Endothelial cell of umbilical vein (primary cell): ENCODE data around the gene AGTPBP1. TPM values are rescaled to one million over a fixed set of nuclear protein-coding genes. Genes with fewer than 3 reads are reported as not detected.

Experiments
- BruUV-seq: library from RNA; stranded (reverse); fragments of 400-500 nt; replicated peaks from 2 replicates; lab custom pipeline; 2021; lab: Mats Ljungman, UMichigan
- CTCF ChIA-PET: fragments of 300-600, 350-600 bp; sonication (Branson Sonifier 250); formaldehyde crosslinking; loops from one replicate; lab custom pipeline; 2021; ENCODE audit warnings: antibody characterized with exemption, inconsistent platforms; lab: Charles Lee
- POLR2A ChIA-PET: fragments of 300-600, 350-600 bp; sonication (Branson Sonifier 250); formaldehyde crosslinking; loops from one replicate; lab custom pipeline; 2021; ENCODE audit warnings: antibody characterized with exemption, inconsistent platforms; lab: Charles Lee
- DNase-seq: peaks from one replicate; pipeline ENCODE4 v3.0.0-alpha.2; 2011; ENCODE audit warnings: low read depth, low spot score
- FAIRE-seq: peaks from 2 replicates; lab custom pipeline; 2011; peaks lifted over from hg19 to GRCh38; lab: Jason Lieb, UNC
- H2AFZ ChIP-seq: 2 replicates; pipeline ENCODE4 v1.6.0; 2012; ENCODE audit warnings: low read depth, low read length, control low read depth, inconsistent platforms
- H3K27ac ChIP-seq: 2 replicates; pipeline ENCODE4 v1.5.1; 2011; ENCODE audit warnings: low read depth, mild to moderate bottlenecking, control low read depth, low read length, moderate library complexity; ENCODE audit not compliant: insufficient read depth
- H3K27me3 ChIP-seq, 2 experiments: 2 replicates each; pipeline versions ENCODE4 v1.6.0 to v1.6.1; 2011; ENCODE audit warnings: low read length in 2 of 2, mixed read lengths in 1 of 2; ENCODE audit not compliant: control insufficient read depth in 2 of 2, insufficient read depth in 2 of 2
- H3K36me3 ChIP-seq, 2 experiments: 2 replicates in 1 of 2; 3 replicates in 1 of 2; pipeline ENCODE4 v1.5.1; 2011; ENCODE audit warnings: low read length in 2 of 2, mild to moderate bottlenecking in 1 of 2, moderate library complexity in 1 of 2; ENCODE audit not compliant: control insufficient read depth in 2 of 2, insufficient read depth in 2 of 2; ENCODE audit errors: extremely low read depth in 1 of 2
- H3K4me1 ChIP-seq: 3 replicates; pipeline ENCODE4 v1.5.1; 2011; ENCODE audit warnings: mild to moderate bottlenecking, low read length; ENCODE audit not compliant: control insufficient read depth, insufficient read depth; ENCODE audit errors: extremely low read depth
- H3K4me2 ChIP-seq: 2 replicates; pipeline ENCODE4 v1.6.1; 2011; ENCODE audit warnings: low read length, control low read depth, mixed read lengths; ENCODE audit not compliant: insufficient read depth
- H3K4me3 ChIP-seq, 3 experiments: fragments of 200-600 bp in 1 of 3; sonication (generic), shearing (Covaris generic) in 1 of 3; replicated peaks in 1 of 3; 2 replicates each; pipeline ENCODE4 v1.5.1; 2011 to 2016; ENCODE audit warnings: control low read depth in 3 of 3, low read length in 3 of 3, mild to moderate bottlenecking in 2 of 3, inconsistent platforms in 1 of 3, low read depth in 1 of 3, moderate library complexity in 1 of 3; ENCODE audit not compliant: insufficient read depth in 1 of 3
- H3K79me2 ChIP-seq: 2 replicates; pipeline ENCODE4 v1.6.0; 2012; ENCODE audit warnings: low read length, inconsistent platforms; ENCODE audit not compliant: control insufficient read depth, insufficient read depth
- H3K9ac ChIP-seq: replicated peaks from 2 replicates; pipeline ENCODE3; 2011; ENCODE audit warnings: low read length, control low read depth; ENCODE audit not compliant: insufficient read depth; ENCODE audit errors: extremely low read depth
- H3K9me1 ChIP-seq: replicated peaks from 3 replicates; pipeline ENCODE4 v1.6.0; 2011; ENCODE audit warnings: mild to moderate bottlenecking, low read length; ENCODE audit not compliant: control insufficient read depth, insufficient read depth; ENCODE audit errors: extremely low read depth
- H3K9me3 ChIP-seq: replicated peaks from 2 replicates; pipeline ENCODE4 v1.5.1; 2012; ENCODE audit warnings: low read length, inconsistent platforms; ENCODE audit not compliant: control insufficient read depth, insufficient read depth
- H4K20me1 ChIP-seq: replicated peaks from 2 replicates; pipeline ENCODE3; 2011; ENCODE audit warnings: mild to moderate bottlenecking, low read length; ENCODE audit not compliant: control insufficient read depth, insufficient read depth; ENCODE audit errors: extremely low read depth
- EZH2 ChIP-seq: IDR thresholded peaks from 2 replicates; pipeline ENCODE4 v1.6.1; 2012; ENCODE audit warnings: borderline replicate concordance, low read depth, mild to moderate bottlenecking, moderate library complexity, low read length, inconsistent platforms; ENCODE audit not compliant: severe bottlenecking
- FOS ChIP-seq: IDR thresholded peaks from 2 replicates; pipeline ENCODE4 v1.6.1; 2011; ENCODE audit warnings: mild to moderate bottlenecking, low read length, moderate library complexity, borderline replicate concordance; ENCODE audit not compliant: insufficient read depth
- GATA2 ChIP-seq: IDR thresholded peaks from 2 replicates; pipeline ENCODE4 v1.7.0; 2011; ENCODE audit warnings: low read depth, mild to moderate bottlenecking, moderate library complexity, mixed read lengths, low read length; ENCODE audit not compliant: insufficient read length, insufficient read depth
- JUN ChIP-seq: IDR thresholded peaks from 2 replicates; pipeline ENCODE4 v1.6.1; 2011; ENCODE audit warnings: borderline replicate concordance, low read depth; ENCODE audit not compliant: insufficient read length, insufficient read depth
- MYC ChIP-seq: IDR thresholded peaks from one replicate; pipeline ENCODE4 v1.6.1; 2011; ENCODE audit warnings: mild to moderate bottlenecking, low read depth, low read length
- POLR2A ChIP-seq: IDR thresholded peaks from 2 replicates; pipeline ENCODE4 v1.6.1; 2012; ENCODE audit warnings: low read depth, mild to moderate bottlenecking, control low read depth, low read length
- POLR2AphosphoS5 ChIP-seq: IDR thresholded peaks from 2 replicates; pipeline ENCODE4 v1.6.1; 2012; ENCODE audit warnings: low read depth, mild to moderate bottlenecking, control low read depth, low read length, moderate library complexity; ENCODE audit not compliant: insufficient read depth
- dilution Hi-C: fragments of 300-500 bp; cut with MboI; formaldehyde crosslinking; loops from one replicate; pipeline ENCODE4 v1.15.0; 2019; ENCODE audit warnings: low sequenced_read_pairs; ENCODE audit not compliant: extremely low pct_ligation_motif_present
- intact Hi-C: fragments of 100-400 bp; cut with micrococcal nuclease; formaldehyde crosslinking; loops from one replicate; pipeline ENCODE4 v1.10.0; 2022
- polyA plus RNA-seq, 4 experiments: library from polyadenylated mRNA; depleted of rRNA in 3 of 4; stranded (reverse) in 3 of 4; unstranded in 1 of 4; fragments of >200 nt; gene quantifications; 2 replicates each; pipeline versions ENCODE4 v1.2.1 to v1.2.3, GENCODE V29; 2011 to 2012; ENCODE audit warnings: missing spikeins in 1 of 4
- total RNA-seq: library from RNA; stranded (reverse); gene quantifications from 2 replicates; pipeline ENCODE4 v1.2.3, GENCODE V29; 2021
- TF ChIP-seq, protein P1 (sequence below): IDR thresholded peaks from 2 replicates; pipeline ENCODE4 v1.6.1; 2011; ENCODE audit not compliant: insufficient read depth, insufficient read length
- TF ChIP-seq, protein P2 (sequence below), 2 donors: IDR thresholded peaks; 1 replicate in 1 of 2; 2 replicates in 1 of 2; pipeline ENCODE4 v1.5.1; 2011; ENCODE audit warnings: low read length in 2 of 2, mild to moderate bottlenecking in 2 of 2, moderate library complexity in 2 of 2, control low read depth in 1 of 2, inconsistent platforms in 1 of 2, low read depth in 1 of 2; ENCODE audit not compliant: insufficient read depth in 1 of 2; ENCODE audit errors: extremely low read depth in 1 of 2

Gene AGTPBP1
- total and polyA plus RNA-seq, 2 donors (not counting 3 experiments of a cell fraction or from before 2014, with no cell fraction given), result 4.2 to 18.4 TPM

DNA sequence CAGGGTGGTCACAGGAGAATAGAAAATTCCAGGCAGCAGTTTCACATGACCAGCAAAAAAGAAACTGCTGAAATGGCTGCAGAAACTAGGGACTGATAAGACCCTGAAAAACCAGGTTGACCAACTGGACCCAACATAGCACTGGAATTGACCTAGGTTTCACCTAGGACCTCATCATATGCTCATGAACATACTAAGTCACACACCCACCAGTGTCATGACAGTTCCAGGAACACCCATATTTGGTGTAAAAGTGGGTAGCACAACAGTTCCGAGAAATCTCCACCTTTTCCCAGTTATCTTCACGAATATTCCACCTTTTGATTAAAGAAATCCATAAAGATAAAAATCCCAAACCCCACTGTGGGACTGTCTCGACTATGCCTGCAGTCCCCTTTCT lies 182.2 kb downstream of the AGTPBP1 start:
- peak; percentile 12 for FAIRE-seq
- H4K20me1 ChIP-seq, result no peaks in the 10 kb centered on the region
- intact Hi-C loops (no loop called here), dilution Hi-C loops (no loop called here)
- H3K4me3 ChIP-seq, result no peak overlapping the region
- ChIA-PET POLR2A (no interaction called here), CTCF (no interaction called here)
- no peaks in the 10 kb centered on the region for H3K79me2 ChIP-seq
- H3K4me1 ChIP-seq, result no peaks in the 10 kb centered on the region
- no peak overlapping the region for H3K9ac ChIP-seq
- H3K27me3 ChIP-seq, result no peaks in the 10 kb centered on the region
- H3K4me2 ChIP-seq, result no peak overlapping the region
- DNase-seq, result no peak
- H3K36me3 ChIP-seq, result no peaks in the 10 kb centered on the region
- no peak overlapping the region for H2AFZ ChIP-seq
- H3K9me1 ChIP-seq, result no peaks in the 10 kb centered on the region
- H3K27ac ChIP-seq, result no peak overlapping the region
- TF ChIP-seq FOS (no peak), JUN (no peak), POLR2AphosphoS5 (no peak), EZH2 (no peak), MYC (no peak), GATA2 (no peak), POLR2A (no peak)
- TF ChIP-seq, protein P1, sequence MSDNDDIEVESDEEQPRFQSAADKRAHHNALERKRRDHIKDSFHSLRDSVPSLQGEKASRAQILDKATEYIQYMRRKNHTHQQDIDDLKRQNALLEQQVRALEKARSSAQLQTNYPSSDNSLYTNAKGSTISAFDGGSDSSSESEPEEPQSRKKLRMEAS, result no peak
- TF ChIP-seq, protein P2, sequence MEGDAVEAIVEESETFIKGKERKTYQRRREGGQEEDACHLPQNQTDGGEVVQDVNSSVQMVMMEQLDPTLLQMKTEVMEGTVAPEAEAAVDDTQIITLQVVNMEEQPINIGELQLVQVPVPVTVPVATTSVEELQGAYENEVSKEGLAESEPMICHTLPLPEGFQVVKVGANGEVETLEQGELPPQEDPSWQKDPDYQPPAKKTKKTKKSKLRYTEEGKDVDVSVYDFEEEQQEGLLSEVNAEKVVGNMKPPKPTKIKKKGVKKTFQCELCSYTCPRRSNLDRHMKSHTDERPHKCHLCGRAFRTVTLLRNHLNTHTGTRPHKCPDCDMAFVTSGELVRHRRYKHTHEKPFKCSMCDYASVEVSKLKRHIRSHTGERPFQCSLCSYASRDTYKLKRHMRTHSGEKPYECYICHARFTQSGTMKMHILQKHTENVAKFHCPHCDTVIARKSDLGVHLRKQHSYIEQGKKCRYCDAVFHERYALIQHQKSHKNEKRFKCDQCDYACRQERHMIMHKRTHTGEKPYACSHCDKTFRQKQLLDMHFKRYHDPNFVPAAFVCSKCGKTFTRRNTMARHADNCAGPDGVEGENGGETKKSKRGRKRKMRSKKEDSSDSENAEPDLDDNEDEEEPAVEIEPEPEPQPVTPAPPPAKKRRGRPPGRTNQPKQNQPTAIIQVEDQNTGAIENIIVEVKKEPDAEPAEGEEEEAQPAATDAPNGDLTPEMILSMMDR (IDR thresholded peaks at IDR 0.05; ENCODE audit: extremely low read depth in 1 of 2, insufficient read depth in 1 of 2, low read depth in 1 of 2, low read length in 2 of 2), result no peak
- H3K9me3 ChIP-seq, result no peaks in the 10 kb centered on the region
- BruUV-seq, result no TSS peak
